Large intestine (tissue), 3 donors: ENCODE data around the gene ABCG4. TPM values are rescaled to one million over a fixed set of nuclear protein-coding genes. Genes with fewer than 3 reads are reported as not detected.
"Not testable (repeated sequence)": the region's sequence is repeated elsewhere in the genome, so short reads cannot be mapped to it uniquely, and the experiment has no call there.

Experiments used
- DNase-seq, 2 donors: peaks; one replicate each; pipeline versions ENCODE4 v3.0.0 to v3.0.0-alpha.2; 2013
- H3K27ac ChIP-seq: one replicate; pipeline ENCODE4 v1.5.1; 2013; ENCODE audit warnings: low read length
- H3K27me3 ChIP-seq: 2 replicates; pipeline ENCODE4 v1.6.1; 2013; ENCODE audit warnings: low read length; ENCODE audit not compliant: control insufficient read depth, insufficient read depth
- H3K36me3 ChIP-seq: 2 replicates; pipeline ENCODE4 v1.6.1; 2013; ENCODE audit warnings: low read length; ENCODE audit not compliant: control insufficient read depth, insufficient read depth
- H3K4me1 ChIP-seq: one replicate; pipeline ENCODE4 v1.6.1; 2013; ENCODE audit warnings: low read length; ENCODE audit not compliant: control insufficient read depth, insufficient read depth
- H3K4me3 ChIP-seq: one replicate; pipeline ENCODE4 v1.5.1; 2013; ENCODE audit warnings: low read length
- H3K9me3 ChIP-seq: one replicate; pipeline ENCODE4 v1.6.1; 2013; ENCODE audit warnings: mild to moderate bottlenecking, low read depth, low read length, moderate library complexity; ENCODE audit not compliant: control insufficient read depth
- WGBS: methylation state at CpG from one replicate; pipeline ENCODE4 v1.1.5; 2013; ENCODE audit warnings: low lambda C conversion rate; ENCODE audit not compliant: insufficient coverage; 5-methylcytosine and 5-hydroxymethylcytosine counted together
- polyA plus RNA-seq: library from polyadenylated mRNA; unstranded; fragments of 120-200 nt; gene quantifications from one replicate; pipeline ENCODE4 v1.2.1, GENCODE V29; 2013

The ABCG4 gene
- polyA plus RNA-seq, 1 donor: 1.2 TPM

- no CpG with 5 or more reads among the region's 6 CpGs for WGBS
- DNase-seq: no peak
- Histone ChIP-seq H3K4me1 (peaks cover 2% of the 10 kb centered on the region), H3K27me3 (no peaks in the 10 kb centered on the region), H3K27ac (no peak overlapping the region), H3K4me3 (no peak overlapping the region), H3K9me3 (no peaks in the 10 kb centered on the region), H3K36me3 (peaks cover 44% of the 10 kb centered on the region)
These were observed 32.2 kb downstream of the ABCG4 start for GRCh38 chr11:119180729-119181676.

GRCh38 chr11:119181677-119182412, 33.0 kb downstream of the ABCG4 start:
- Histone ChIP-seq H3K9me3 (no peaks in the 10 kb centered on the region), H3K36me3 (peaks cover 44% of the 10 kb centered on the region), H3K27me3 (no peaks in the 10 kb centered on the region), H3K4me3 (no peak overlapping the region), H3K27ac (no peak overlapping the region), H3K4me1 (peaks cover 10% of the 10 kb centered on the region)
- no peak for DNase-seq
- 71% methylated on average over 1 of the region's 17 CpGs for WGBS

GRCh38 chr11:119184399-119184798, 35.5 kb downstream of the ABCG4 start:
- not testable (repeated sequence) for H3K9me3 ChIP-seq, H3K27me3 ChIP-seq, DNase-seq, H3K4me3 ChIP-seq, H3K27ac ChIP-seq
- WGBS: 83% methylated on average over 1 of the region's 9 CpGs
- peaks cover 28% of the 10 kb centered on the region for H3K4me1 ChIP-seq
- H3K36me3 ChIP-seq: peaks cover 34% of the 10 kb centered on the region

- H3K27me3 ChIP-seq: no peaks in the 10 kb centered on the region
- H3K27ac ChIP-seq: peak overlapping the region; percentile 64
- H3K4me3 ChIP-seq: peak overlapping the region; percentile 64
- H3K4me1 ChIP-seq: peaks cover 33% of the 10 kb centered on the region
- no peaks in the 10 kb centered on the region for H3K9me3 ChIP-seq
- peaks cover 23% of the 10 kb centered on the region for H3K36me3 ChIP-seq
- DNase-seq: peak in 1 of 2 donors; percentile 55
- WGBS: no CpG with 5 or more reads among the region's 15 CpGs
These were observed 37.3 kb downstream of the ABCG4 start for GRCh38 chr11:119185981-119186634.

- peaks cover 13% of the 10 kb centered on the region for H3K36me3 ChIP-seq
- no peaks in the 10 kb centered on the region for H3K9me3 ChIP-seq
- H3K4me3 ChIP-seq: no peak overlapping the region
- WGBS: no CpG with 5 or more reads among the region's 21 CpGs
- DNase-seq: no peak
- no peak overlapping the region for H3K27ac ChIP-seq
- peaks cover 33% of the 10 kb centered on the region for H3K4me1 ChIP-seq
- no peaks in the 10 kb centered on the region for H3K27me3 ChIP-seq
These were observed 38.5 kb downstream of the ABCG4 start for GRCh38 chr11:119187123-119187892.

- DNase-seq: no peak
- H3K27me3 ChIP-seq: no peaks in the 10 kb centered on the region
- no CpG with 5 or more reads among the region's 11 CpGs for WGBS
- H3K9me3 ChIP-seq: no peaks in the 10 kb centered on the region
- peaks cover 33% of the 10 kb centered on the region for H3K4me1 ChIP-seq
- H3K36me3 ChIP-seq: peaks cover 10% of the 10 kb centered on the region
- H3K4me3 ChIP-seq: no peak overlapping the region
- H3K27ac ChIP-seq: no peak overlapping the region
These were observed 39.2 kb downstream of the ABCG4 start for GRCh38 chr11:119188067-119188466.

GRCh38 chr11:119188887-119189286, 40.0 kb downstream of the ABCG4 start:
- no peak overlapping the region for H3K4me3 ChIP-seq
- WGBS: 100% methylated on average over 1 of the region's 8 CpGs
- peaks cover 3% of the 10 kb centered on the region for H3K36me3 ChIP-seq

GRCh38 chr11:119189393-119189792, 40.5 kb downstream of the ABCG4 start:
- Histone ChIP-seq H3K27me3 (no peaks in the 10 kb centered on the region), H3K9me3 (no peaks in the 10 kb centered on the region), H3K4me3 (no peak overlapping the region), H3K27ac (no peak overlapping the region), H3K36me3 (peaks cover 3% of the 10 kb centered on the region), H3K4me1 (peaks cover 33% of the 10 kb centered on the region)
- no CpG with 5 or more reads among the region's 4 CpGs for WGBS
- DNase-seq: no peak

More at GRCh38 chr11:119188887-119189286, 40.0 kb downstream of the ABCG4 start:
- Histone ChIP-seq H3K9me3 (no peaks in the 10 kb centered on the region), H3K27ac (no peak overlapping the region), H3K27me3 (no peaks in the 10 kb centered on the region), H3K4me1 (peaks cover 33% of the 10 kb centered on the region)
- no peak for DNase-seq

GRCh38 chr11:119190531-119190930, 41.7 kb downstream of the ABCG4 start:
- DNase-seq: no peak
- Histone ChIP-seq H3K27ac (no peak overlapping the region), H3K9me3 (no peaks in the 10 kb centered on the region), H3K27me3 (no peaks in the 10 kb centered on the region), H3K4me3 (no peak overlapping the region), H3K4me1 (peaks cover 33% of the 10 kb centered on the region), H3K36me3 (peaks cover 3% of the 10 kb centered on the region)
- WGBS: no CpG with 5 or more reads among the region's 9 CpGs
